Measurements from ENCODE around the gene VRK3. TPM values are rescaled to one million over a fixed set of nuclear protein-coding genes. Genes with fewer than 3 reads are reported as not detected.

The VRK3 gene
- total RNA-seq, 3 donors from 2014 or later (not counting 1 experiment from before 2014, with no cell fraction given), result 82.7 to 105 (median 93.7) TPM

- DNase-seq, result no peak
- peaks cover 2 to 6% of the 10 kb centered on the region in 2 donors for H3K27me3 Mint-ChIP-seq (ENCODE audit: low read depth in 2 of 2)
- peaks cover 30% of the 10 kb centered on the region for H3K4me1 ChIP-seq (ENCODE audit: control insufficient read depth, insufficient read depth, low read length)
- no peaks in the 10 kb centered on the region for H3K9me3 ChIP-seq (ENCODE audit: control insufficient read depth, insufficient read depth, low read length)
- WGBS (ENCODE audit: insufficient coverage), result 76% methylated on average over 5 of the region's 5 CpGs
- H3K27ac ChIP-seq (ENCODE audit: low read length), result no peak overlapping the region
- TF ChIP-seq, protein P1, sequence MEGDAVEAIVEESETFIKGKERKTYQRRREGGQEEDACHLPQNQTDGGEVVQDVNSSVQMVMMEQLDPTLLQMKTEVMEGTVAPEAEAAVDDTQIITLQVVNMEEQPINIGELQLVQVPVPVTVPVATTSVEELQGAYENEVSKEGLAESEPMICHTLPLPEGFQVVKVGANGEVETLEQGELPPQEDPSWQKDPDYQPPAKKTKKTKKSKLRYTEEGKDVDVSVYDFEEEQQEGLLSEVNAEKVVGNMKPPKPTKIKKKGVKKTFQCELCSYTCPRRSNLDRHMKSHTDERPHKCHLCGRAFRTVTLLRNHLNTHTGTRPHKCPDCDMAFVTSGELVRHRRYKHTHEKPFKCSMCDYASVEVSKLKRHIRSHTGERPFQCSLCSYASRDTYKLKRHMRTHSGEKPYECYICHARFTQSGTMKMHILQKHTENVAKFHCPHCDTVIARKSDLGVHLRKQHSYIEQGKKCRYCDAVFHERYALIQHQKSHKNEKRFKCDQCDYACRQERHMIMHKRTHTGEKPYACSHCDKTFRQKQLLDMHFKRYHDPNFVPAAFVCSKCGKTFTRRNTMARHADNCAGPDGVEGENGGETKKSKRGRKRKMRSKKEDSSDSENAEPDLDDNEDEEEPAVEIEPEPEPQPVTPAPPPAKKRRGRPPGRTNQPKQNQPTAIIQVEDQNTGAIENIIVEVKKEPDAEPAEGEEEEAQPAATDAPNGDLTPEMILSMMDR (IDR thresholded peaks at IDR 0.05), result no peak
- H3K36me3 ChIP-seq (ENCODE audit: control insufficient read depth, insufficient read depth, low read length), result no peaks in the 10 kb centered on the region
- ATAC-seq, result no peak
- peaks cover 30 to 35% of the 10 kb centered on the region in 2 donors for H3K4me1 Mint-ChIP-seq
- intact Hi-C loops (cut with micrococcal nuclease), result loop anchor here (10.0 kb wide), 1 partner anchor 148 kb away; no protein-coding TSS in a partner anchor
- H3K27me3 ChIP-seq (ENCODE audit: control insufficient read depth, insufficient read depth, low read length), result no peaks in the 10 kb centered on the region
- no peak overlapping the region for H3K4me3 Mint-ChIP-seq
- H3K27ac Mint-ChIP-seq, result no peak overlapping the region
- H3K36me3 Mint-ChIP-seq, result no peaks in the 10 kb centered on the region
- H3K9me3 Mint-ChIP-seq, result peaks cover 0 to 3% of the 10 kb centered on the region in 2 donors
- H3K4me3 ChIP-seq (ENCODE audit: low read length), result no peak overlapping the region
Observed at GRCh38 chr19:49936549-49936948, 88.6 kb downstream of the VRK3 start.

DNA sequence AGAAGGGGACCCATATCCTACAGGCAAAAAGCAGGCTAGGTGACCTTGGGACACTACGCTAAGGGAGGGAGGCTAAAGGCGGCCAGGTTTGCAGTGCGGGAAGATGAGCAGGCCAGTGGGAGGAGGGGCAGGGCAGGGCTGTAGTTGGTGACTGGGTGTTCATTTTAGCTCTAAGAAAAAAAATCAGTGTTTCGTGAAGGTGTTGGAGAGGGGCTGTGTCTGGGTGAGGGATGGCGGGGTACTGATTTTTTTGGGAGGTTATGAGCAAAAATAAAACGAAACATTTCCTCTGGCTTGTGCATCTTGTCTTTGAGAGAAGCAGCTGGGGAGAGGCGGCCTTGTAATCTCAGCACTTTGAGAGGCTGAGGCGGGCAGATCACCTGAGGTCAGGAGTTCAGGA, 91.5 kb downstream of the VRK3 start:
- peak overlapping the region; percentile 73 for H3K4me3 Mint-ChIP-seq
- no peaks in the 10 kb centered on the region for H3K36me3 ChIP-seq (ENCODE audit: control insufficient read depth, insufficient read depth, low read length)
- 85% methylated on average over 8 of the region's 8 CpGs for WGBS (ENCODE audit: insufficient coverage)

DNA sequence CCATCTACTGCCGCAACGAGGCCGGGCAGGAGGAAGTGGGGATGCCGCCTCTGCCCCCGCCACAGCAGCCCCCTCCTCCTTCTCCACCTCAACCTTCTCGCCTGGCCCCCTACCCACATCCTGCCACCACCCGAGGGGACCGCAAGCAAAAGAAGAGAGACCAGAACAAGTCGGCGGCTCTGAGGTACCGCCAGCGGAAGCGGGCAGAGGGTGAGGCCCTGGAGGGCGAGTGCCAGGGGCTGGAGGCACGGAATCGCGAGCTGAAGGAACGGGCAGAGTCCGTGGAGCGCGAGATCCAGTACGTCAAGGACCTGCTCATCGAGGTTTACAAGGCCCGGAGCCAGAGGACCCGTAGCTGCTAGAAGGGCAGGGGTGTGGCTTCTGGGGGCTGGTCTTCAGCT, 92.4 kb downstream of the VRK3 start:
- Mint-ChIP-seq H3K9me3 (peaks cover 0 to 5% of the 10 kb centered on the region in 2 donors), H3K27ac (peak overlapping the region; percentile 10 to 65), H3K4me3 (peak overlapping the region; percentile 73), H3K36me3 (no peaks in the 10 kb centered on the region), H3K27me3 (ENCODE audit: low read depth in 2 of 2) (no peaks in the 10 kb centered on the region), H3K4me1 (peaks cover 57 to 62% of the 10 kb centered on the region in 2 donors)
- Histone ChIP-seq H3K36me3 (ENCODE audit: control insufficient read depth, insufficient read depth, low read length) (no peaks in the 10 kb centered on the region), H3K27ac (ENCODE audit: low read length) (no peak overlapping the region), H3K27me3 (ENCODE audit: control insufficient read depth, insufficient read depth, low read length) (no peaks in the 10 kb centered on the region), H3K4me1 (ENCODE audit: control insufficient read depth, insufficient read depth, low read length) (peaks cover 58% of the 10 kb centered on the region), H3K4me3 (ENCODE audit: low read length) (no peak overlapping the region), H3K9me3 (ENCODE audit: control insufficient read depth, insufficient read depth, low read length) (no peaks in the 10 kb centered on the region)
- ATAC-seq (peak in 1 of 3 donors; percentile 21), DNase-seq (peak; percentile 60 to 72)
- TF ChIP-seq, protein P1 (IDR thresholded peaks at IDR 0.05), result no peak
- intact Hi-C loops (cut with micrococcal nuclease), result loop anchor here (5.0 to 10.0 kb wide), 2 partner anchors 95 to 152 kb away; partner anchors contain the start of genes VRK3 and ZNF473
- 33% methylated on average over 25 of the region's 25 CpGs for whole genome bisulfite sequencing (ENCODE audit: insufficient coverage)

More for the DNA sequence above, 91.5 kb downstream of the VRK3 start:
- Histone ChIP-seq H3K27ac (ENCODE audit: low read length) (no peak overlapping the region), H3K4me1 (ENCODE audit: control insufficient read depth, insufficient read depth, low read length) (peaks cover 54% of the 10 kb centered on the region), H3K9me3 (ENCODE audit: control insufficient read depth, insufficient read depth, low read length) (no peaks in the 10 kb centered on the region), H3K4me3 (ENCODE audit: low read length) (no peak overlapping the region), H3K27me3 (ENCODE audit: control insufficient read depth, insufficient read depth, low read length) (no peaks in the 10 kb centered on the region)
- DNase-seq (no peak), ATAC-seq (no peak)
- Mint-ChIP-seq H3K9me3 (peaks cover 0 to 5% of the 10 kb centered on the region in 2 donors), H3K27me3 (ENCODE audit: low read depth in 2 of 2) (no peaks in the 10 kb centered on the region), H3K36me3 (no peaks in the 10 kb centered on the region), H3K27ac (peak overlapping the region; percentile 10 to 65), H3K4me1 (peaks cover 48 to 53% of the 10 kb centered on the region in 2 donors)
- intact Hi-C loops (cut with micrococcal nuclease), result loop anchor here (5.0 to 10.0 kb wide), 2 partner anchors 94 to 151 kb away; partner anchors contain the start of genes VRK3 and ZNF473
- TF ChIP-seq, protein P1 (IDR thresholded peaks at IDR 0.05), result no peak

GRCh38 chr19:49932041-49932451, 93.1 kb downstream of the VRK3 start:
- Mint-ChIP-seq H3K36me3 (no peaks in the 10 kb centered on the region), H3K27ac (peak overlapping the region; percentile 10 to 65), H3K27me3 (ENCODE audit: low read depth in 2 of 2) (no peaks in the 10 kb centered on the region)

More at GRCh38 chr19:49932041-49932451, 93.1 kb downstream of the VRK3 start:
- Histone ChIP-seq H3K27ac (ENCODE audit: low read length) (no peak overlapping the region), H3K9me3 (ENCODE audit: control insufficient read depth, insufficient read depth, low read length) (no peaks in the 10 kb centered on the region), H3K27me3 (ENCODE audit: control insufficient read depth, insufficient read depth, low read length) (no peaks in the 10 kb centered on the region), H3K36me3 (ENCODE audit: control insufficient read depth, insufficient read depth, low read length) (peaks cover 6% of the 10 kb centered on the region), H3K4me1 (ENCODE audit: control insufficient read depth, insufficient read depth, low read length) (peaks cover 61% of the 10 kb centered on the region), H3K4me3 (ENCODE audit: low read length) (no peak overlapping the region)
- H3K4me3 Mint-ChIP-seq, result peak overlapping the region; percentile 66
- DNase-seq, result no peak
- H3K4me1 Mint-ChIP-seq, result peaks cover 61 to 68% of the 10 kb centered on the region in 2 donors
- intact Hi-C loops (cut with micrococcal nuclease), result loop anchor here (5.0 to 10.0 kb wide), 2 partner anchors 95 to 153 kb away; partner anchors contain the start of genes VRK3 and ZNF473
- peaks cover 0 to 5% of the 10 kb centered on the region in 2 donors for H3K9me3 Mint-ChIP-seq
- no peak for ATAC-seq
- TF ChIP-seq, protein P1 (IDR thresholded peaks at IDR 0.05), result no peak
- WGBS (ENCODE audit: insufficient coverage), result 78% methylated on average over 5 of the region's 5 CpGs
